NCI-H1092 treated with DMSO at 0.1 percent for 48 hours (cell line): ENCODE results near the gene RUVBL1.

ENCODE experiments used
- DNase-seq: peaks from one replicate; lab custom pipeline; 2025; lab: John Stamatoyannopoulos, UW

Gene RUVBL1

GRCh38 chr3:128133273-128133883, 9.8 kb upstream of the RUVBL1 start:
- peak; percentile 42 for DNase-seq

DNA sequence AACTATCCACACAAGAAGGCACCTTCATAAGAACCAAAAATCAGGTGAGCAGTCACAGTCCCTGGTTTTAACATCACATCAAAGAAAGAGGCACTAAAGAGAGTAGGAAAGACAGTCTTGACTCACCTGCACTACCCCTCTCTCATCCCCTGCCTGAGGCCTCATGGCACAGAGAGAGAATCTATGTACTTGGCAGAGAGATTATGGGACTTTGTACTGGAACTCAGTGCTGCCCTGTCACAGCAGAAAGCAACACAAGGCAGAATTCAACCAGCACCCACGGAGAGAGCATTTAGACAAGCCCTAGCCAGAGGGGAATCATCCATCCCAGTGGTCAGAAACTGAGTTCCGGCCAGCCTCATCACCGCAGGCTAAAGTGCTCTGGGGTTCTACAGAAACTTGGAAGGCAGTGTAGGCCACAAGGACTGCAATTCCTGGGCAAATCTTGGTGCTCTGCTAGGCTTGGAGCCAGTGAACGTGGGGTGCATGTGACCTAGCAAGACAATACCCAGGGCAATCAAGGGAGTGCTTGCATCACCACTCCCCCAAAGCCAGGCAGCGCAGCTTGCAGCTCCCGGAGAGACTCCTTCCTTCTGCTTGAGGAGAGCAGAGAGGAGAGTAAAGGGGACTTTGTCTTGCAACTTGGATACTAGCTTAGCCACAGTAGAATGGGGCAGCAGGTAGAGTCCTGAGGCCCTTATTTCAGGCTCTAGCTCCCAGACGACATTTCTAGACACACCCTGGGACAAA, 8.5 kb upstream of the RUVBL1 start:
- DNase-seq, result no peak

DNA sequence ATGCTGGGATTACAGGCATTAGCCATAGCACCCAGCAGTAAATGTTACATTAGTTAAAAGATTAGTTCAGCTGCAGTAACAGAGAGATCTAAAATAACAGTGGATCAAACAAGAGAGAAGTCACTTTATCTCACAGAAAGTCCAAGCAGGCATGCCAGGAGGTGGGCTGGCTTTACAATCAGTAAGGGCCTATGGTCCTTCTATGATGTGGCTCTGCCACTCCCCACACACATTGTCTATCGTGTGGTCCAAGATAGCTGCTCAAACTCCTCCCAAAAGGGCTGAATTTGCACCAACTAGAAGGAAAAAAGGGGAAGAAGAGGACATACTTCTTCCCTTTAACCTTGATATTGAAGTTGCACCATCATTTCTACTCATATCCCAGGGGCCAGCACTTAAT, 4.6 kb upstream of the RUVBL1 start:
- no peak for DNase-seq

DNA sequence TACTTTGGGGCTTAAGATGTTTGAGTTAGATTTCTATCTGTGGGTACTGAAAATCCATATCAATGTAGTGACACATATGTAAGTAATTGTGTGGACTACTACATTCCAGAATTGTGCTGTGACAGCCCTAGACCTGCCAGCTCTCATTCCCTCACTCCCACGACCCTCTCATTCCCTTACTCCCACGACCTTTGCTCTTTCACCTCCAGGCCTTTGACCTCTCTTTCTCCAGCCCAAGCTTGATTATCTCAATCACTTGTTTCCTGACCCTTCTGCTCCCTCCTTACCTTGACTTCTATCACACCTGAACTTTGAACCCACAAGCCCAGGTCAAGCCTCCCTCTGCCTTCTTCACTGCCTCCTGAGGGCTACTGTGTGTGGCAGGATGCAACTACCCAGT, 3.6 kb upstream of the RUVBL1 start:
- DNase-seq, result no peak

- DNase-seq, result no peak
Measured at GRCh38 chr3:128123156-128123537, 465 bp downstream of the RUVBL1 start.

- no peak for DNase-seq
Measured at GRCh38 chr3:128122013-128122412, 1.6 kb downstream of the RUVBL1 start.

DNA sequence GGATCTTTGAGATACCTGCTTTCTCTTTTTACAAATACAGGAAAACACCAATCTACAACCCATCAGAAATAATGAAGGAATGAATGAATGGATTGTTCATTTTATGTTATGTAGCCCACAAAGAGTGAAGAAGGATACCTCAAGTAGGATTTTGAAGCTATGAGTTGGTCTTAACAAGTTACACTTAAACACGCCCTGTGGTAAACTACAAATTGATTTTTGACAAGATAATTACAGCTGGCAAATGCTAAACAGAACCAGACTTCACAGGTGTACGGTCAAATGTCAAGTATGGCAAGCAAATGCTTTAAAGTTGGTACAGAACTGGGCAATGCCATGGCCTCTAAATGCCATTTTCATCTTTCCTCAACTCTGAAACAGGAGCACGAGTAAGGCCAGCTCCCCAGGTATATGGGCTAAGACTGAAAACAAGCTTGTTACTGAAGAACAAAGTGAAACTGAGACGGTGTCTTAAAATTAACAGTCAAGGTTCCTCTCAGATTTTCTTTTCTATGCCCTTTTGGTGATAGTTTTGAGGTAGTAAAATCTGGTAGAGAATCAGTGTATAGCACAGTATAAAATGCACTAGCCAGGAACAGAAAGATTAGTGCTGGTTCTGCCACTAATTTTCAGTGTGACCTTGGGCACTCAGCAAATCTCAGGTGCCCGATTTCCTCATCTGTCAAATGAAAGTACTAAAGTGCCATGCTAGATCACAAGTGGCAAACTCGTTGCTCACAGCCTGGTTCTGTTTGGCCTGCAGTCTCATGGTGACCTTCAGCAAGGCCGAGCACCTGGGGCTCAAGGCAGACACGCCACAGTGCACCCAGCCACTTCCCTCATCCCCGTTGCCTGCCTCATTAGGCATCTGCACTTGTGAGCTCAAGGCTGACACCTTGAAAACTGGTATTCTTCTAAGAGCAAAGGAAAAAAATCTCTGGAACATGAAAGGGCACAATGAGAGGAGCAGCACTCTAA, 9.5 kb downstream of the RUVBL1 start:
- no peak for DNase-seq

- no peak for DNase-seq
Measured at GRCh38 chr3:128112357-128112968, 11.1 kb downstream of the RUVBL1 start.

- no peak for DNase-seq
Measured at GRCh38 chr3:128111147-128111546, 12.5 kb downstream of the RUVBL1 start.

- DNase-seq, result no peak
Measured at GRCh38 chr3:128107834-128108233, 15.8 kb downstream of the RUVBL1 start.

DNA sequence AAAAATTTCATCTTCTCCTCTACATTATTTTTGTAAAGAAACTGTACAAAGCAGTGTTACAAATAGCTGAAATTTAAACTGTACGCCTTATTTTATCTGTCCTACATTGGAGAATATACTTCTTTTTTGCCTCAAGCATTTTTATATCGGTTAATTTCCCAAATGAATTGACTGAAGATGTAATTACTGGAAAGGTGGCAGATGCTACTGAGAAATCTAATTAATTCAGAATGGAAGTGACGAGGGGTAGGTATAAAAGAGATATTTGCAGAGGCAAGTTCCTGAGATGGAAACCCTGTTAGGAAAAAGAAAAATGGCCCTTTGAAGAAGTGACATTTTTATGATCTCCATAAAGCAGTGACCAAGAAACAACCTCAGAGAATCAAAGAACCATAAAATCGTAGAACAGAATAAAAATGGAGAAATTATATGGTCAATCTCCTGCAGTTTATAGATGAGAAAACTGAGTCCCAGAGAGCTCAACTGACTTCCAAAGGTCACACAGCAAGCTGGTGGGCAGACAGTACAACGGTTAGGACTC, 20.4 kb downstream of the RUVBL1 start:
- no peak for DNase-seq

DNA sequence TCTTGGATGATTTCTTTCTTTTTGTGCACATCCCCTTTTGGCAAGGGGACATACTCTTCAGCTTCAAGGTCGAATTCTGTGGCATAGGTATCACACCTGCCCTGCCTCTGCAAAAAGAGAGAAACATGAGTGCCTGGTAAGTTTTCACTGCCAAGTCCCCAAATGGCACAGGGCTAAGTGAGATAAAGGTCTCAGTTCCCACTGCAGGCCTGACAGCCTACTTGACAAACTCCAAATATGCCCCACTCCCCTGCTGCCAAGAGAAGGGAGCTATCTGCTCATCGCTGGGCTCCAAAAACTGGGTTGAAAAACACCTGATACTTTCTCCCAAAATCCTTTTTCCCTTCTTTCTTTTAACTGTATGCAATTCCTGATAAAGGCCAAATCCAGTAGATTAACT, 23.0 kb downstream of the RUVBL1 start:
- DNase-seq, result no peak

GRCh38 chr3:128100161-128100560, 23.5 kb downstream of the RUVBL1 start:
- DNase-seq, result no peak

DNA sequence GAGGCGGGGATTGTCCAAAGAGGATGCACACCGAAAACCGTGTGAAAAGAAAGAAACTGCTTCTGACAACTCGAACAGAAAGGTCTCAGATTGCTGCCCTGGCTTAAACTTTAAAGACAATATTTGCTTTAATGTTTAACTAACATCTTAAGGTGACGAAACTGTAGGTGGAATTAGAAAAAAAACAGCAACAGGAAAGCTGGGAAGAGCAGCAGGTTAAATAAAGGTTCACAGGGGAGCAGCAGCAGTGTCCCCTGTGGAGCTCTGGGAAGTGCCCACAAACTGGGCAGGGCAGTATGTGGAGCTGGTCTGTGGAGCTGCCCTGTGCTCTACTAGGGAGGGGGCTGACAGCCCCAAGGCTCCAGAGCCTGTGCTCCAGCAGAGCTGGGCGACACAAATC, 25.4 kb downstream of the RUVBL1 start:
- no peak for DNase-seq

GRCh38 chr3:128095222-128095703, 28.3 kb downstream of the RUVBL1 start:
- DNase-seq, result peak; percentile 36

DNA sequence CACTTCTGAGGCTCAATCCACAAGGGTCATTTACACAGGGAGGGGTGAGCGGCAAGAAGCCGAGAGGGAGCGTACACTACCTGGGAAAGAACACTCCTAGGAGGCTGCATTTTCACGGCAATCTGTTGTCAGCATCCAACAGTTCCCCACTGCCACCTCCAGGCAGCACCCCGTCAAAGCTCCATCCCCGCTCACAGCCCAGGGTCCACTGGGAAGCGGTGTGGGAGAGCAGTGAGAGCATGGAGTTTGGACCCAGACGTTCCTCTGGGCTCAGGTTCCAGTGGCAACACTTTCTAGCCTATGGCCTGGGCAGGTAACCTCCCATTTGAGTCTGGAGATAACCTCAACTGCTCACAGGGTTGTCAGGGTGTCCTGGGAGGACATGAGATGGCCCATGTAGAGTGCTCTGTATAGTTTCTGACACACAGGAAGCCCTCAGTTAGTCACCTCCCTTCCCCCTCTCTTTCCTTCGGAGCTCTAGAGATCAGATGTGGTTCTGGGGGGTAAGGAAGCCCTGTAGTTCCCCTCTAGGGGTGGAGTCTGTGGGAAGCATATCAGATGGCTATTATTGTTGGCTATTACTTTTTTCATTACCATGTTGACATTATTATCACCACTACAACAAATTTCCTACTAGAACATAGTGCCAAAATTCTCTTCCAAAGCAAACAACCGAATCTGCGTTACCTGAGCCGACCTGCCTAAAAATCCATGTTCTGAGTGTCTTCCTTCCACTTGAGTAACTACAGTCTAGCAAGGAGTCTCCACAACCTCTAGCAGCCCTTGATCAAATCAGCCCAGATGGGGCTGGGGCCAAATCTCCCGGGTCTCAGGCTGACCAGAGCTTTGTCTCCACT, 29.1 kb downstream of the RUVBL1 start:
- DNase-seq, result no peak

DNA sequence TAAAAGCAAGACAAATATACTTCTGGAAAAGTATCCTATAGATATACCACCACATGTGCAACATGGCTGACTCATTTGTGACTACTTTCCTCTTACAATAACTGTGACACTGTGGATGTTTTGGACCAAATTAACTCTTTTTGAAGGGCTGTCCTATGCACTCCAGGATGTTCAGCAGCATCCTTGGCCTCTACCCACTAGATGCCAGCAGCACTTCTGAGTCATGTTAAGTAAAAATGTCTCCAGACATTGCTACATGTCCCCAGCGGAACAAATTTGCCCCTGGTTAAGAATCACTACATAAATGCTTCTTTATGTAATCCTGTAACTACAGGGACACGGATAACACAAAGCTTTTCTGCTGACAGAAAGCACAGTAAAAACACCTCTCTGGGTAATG, 32.0 kb downstream of the RUVBL1 start:
- DNase-seq, result no peak

DNA sequence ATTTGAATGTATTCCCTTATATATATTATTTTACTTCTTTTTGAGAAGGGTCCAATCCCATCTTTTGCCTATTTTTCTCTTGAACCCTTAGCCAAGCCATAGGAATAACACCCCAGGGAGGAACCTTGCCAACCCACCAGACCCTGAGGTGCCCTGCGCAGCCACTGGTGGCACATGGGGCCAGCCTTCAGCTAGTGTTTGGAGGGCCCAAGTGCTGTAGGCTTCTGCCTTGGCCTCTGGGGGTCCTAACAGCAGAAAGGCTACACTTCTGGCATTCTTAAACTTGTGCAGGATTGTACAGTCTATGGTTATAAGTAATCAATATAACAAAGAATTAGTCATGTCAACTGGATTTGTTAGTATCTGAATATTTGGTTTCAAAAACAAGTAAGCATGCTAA, 34.5 kb downstream of the RUVBL1 start:
- no peak for DNase-seq

GRCh38 chr3:128084675-128085021, 39.0 kb downstream of the RUVBL1 start:
- DNase-seq, result no peak

- no peak for DNase-seq
Measured at GRCh38 chr3:128083980-128084674, 39.5 kb downstream of the RUVBL1 start.
